ENCODE measurements around the gene CCDC34.

DNA sequence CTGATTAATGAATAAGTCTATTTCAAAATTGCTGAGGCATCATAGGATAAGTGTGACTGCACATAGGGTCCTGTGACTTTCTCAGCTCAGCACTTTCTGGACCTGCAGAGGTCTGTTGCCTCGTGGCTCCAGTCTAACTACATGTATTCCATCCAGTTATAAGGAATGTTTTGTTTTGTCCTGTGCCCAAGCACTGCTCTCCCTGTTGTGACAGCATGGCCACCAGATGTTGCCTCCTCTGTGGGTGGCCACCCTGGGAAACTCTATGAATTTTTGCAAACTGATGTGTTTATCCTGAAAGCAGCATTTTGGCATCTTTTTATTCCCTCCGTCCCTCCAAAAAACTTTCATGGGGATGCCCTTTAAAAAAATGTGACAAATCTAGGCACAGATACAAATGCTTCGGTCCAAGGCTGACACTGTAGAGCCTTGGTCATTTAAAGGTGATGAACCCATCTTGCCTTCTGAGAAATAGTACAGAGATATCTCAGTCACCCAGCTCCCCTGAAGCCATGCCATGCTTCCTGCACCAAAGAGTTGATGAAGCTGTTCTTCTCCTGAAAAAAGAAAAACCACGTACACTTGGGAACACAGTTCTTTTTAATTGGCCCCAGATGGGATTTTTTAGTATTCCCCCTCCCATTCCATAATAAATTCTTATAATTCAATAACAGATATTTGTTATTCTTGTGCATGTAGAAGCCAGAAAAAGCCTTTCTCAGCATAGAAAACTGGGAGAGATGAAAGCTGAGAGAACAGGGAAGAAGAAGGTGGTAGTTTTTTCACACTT lies 72.6 kb downstream of the CCDC34 start:
- TF ChIP-seq, protein P1, sequence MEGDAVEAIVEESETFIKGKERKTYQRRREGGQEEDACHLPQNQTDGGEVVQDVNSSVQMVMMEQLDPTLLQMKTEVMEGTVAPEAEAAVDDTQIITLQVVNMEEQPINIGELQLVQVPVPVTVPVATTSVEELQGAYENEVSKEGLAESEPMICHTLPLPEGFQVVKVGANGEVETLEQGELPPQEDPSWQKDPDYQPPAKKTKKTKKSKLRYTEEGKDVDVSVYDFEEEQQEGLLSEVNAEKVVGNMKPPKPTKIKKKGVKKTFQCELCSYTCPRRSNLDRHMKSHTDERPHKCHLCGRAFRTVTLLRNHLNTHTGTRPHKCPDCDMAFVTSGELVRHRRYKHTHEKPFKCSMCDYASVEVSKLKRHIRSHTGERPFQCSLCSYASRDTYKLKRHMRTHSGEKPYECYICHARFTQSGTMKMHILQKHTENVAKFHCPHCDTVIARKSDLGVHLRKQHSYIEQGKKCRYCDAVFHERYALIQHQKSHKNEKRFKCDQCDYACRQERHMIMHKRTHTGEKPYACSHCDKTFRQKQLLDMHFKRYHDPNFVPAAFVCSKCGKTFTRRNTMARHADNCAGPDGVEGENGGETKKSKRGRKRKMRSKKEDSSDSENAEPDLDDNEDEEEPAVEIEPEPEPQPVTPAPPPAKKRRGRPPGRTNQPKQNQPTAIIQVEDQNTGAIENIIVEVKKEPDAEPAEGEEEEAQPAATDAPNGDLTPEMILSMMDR (IDR thresholded peaks at IDR 0.05 in 2 of 3, conservative IDR thresholded peaks at IDR 0.05 in 1 of 3; ENCODE audit: borderline replicate concordance in 1 of 3, insufficient read depth in 1 of 3, low read depth in 2 of 3, low read length in 2 of 3), result no peak
- TF ChIP-seq RAD21 (IDR thresholded peaks at IDR 0.05; ENCODE audit: low read depth) (no peak), ATF3 (IDR thresholded peaks at IDR 0.05) (no peak)

Data from HCT116 (cell line).